HG02852 (cell line): ENCODE data around the gene NFKBIL1.

Experiments
- ATAC-seq: cut with Tn5 transposase; IDR thresholded peaks from one replicate; pipeline ENCODE4 v1.9.1; 2021; ENCODE audit warnings: mild to moderate bottlenecking, moderate library complexity; ENCODE audit not compliant: unreplicated experiment

Gene NFKBIL1

GRCh38 chr6:31559606-31559957, 12.2 kb downstream of the NFKBIL1 start:
- ATAC-seq = no peak

- peak; percentile 52 for ATAC-seq
These were observed 12.7 kb downstream of the NFKBIL1 start for GRCh38 chr6:31559958-31560696.

- ATAC-seq = no peak
These were observed 13.3 kb downstream of the NFKBIL1 start for GRCh38 chr6:31560697-31561058.

GRCh38 chr6:31567531-31568370, 20.3 kb downstream of the NFKBIL1 start:
- ATAC-seq = no peak

- peak; percentile 54 for ATAC-seq
These were observed 21.1 kb downstream of the NFKBIL1 start for GRCh38 chr6:31568537-31568961.

- ATAC-seq = no peak
These were observed 22.6 kb downstream of the NFKBIL1 start for GRCh38 chr6:31569861-31570536.

GRCh38 chr6:31572041-31572911, 24.9 kb downstream of the NFKBIL1 start, which contains the start of gene LTA:
Gene LTA, plus strand, starts transcription at chr6:31572289. Its CDS starts 454 bp downstream, at chr6:31572743.
- ATAC-seq = no peak

GRCh38 chr6:31573239-31574105, 26.1 kb downstream of the NFKBIL1 start:
- ATAC-seq = no peak

- ATAC-seq = no peak
These were observed 27.0 kb downstream of the NFKBIL1 start for GRCh38 chr6:31574106-31575061.

- no peak for ATAC-seq
These were observed 28.0 kb downstream of the NFKBIL1 start, which contains the start of gene TNF for GRCh38 chr6:31575335-31575901. Gene TNF, plus strand, starts transcription at chr6:31575565. Its CDS starts 177 bp downstream, at chr6:31575742.

GRCh38 chr6:31575952-31576685, 28.7 kb downstream of the NFKBIL1 start:
- no peak for ATAC-seq

- no peak for ATAC-seq
These were observed 29.6 kb downstream of the NFKBIL1 start for GRCh38 chr6:31576897-31577578.

GRCh38 chr6:31577579-31577966, 30.2 kb downstream of the NFKBIL1 start:
- no peak for ATAC-seq

GRCh38 chr6:31578184-31579118, 31.0 kb downstream of the NFKBIL1 start:
- ATAC-seq = no peak

- no peak for ATAC-seq
These were observed 31.7 kb downstream of the NFKBIL1 start for GRCh38 chr6:31579119-31579505.
